Embryonic facial prominence (tissue), 1 donor: ENCODE data around the gene DPP9.
A peak's percentile ranks its signal among the peaks of the same experiment; 100 is the strongest.
"Not testable (repeated sequence)": the region's sequence is repeated elsewhere in the genome, so short reads cannot be mapped to it uniquely, and the experiment has no call there.

Source experiments
- DNase-seq: peaks from one replicate; pipeline ENCODE4 v3.0.0-alpha.2; 2016; ENCODE audit errors: extremely low spot score

The DPP9 gene

DNA sequence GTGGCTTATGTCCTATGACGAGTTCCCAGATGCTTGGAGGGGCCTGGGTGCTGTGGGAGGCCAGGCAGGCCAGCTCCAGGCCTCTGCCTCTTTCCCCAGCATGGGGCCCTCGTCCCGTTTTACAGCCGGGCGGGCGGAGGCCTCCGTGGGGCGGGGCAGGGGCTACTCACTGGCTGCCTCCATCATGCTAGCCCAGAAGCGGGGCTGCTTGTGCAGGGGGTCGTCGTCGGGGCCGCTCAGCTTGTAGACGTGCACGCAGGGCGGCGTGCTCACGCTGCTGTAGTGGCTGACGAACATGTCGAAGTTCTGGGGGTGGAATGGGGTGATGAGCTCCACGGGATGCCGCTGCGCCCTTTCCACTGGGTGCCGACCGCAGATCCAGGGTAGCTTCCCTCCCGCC lies 35.1 kb downstream of the DPP9 start:
- DNase-seq = no peak

- no peak for DNase-seq
Observed at GRCh38 chr19:4687396-4687795, 36.2 kb downstream of the DPP9 start.

- DNase-seq = no peak
Observed at GRCh38 chr19:4686700-4687099, 36.9 kb downstream of the DPP9 start.

- no peak for DNase-seq
Observed at GRCh38 chr19:4684312-4685095, 39.1 kb downstream of the DPP9 start.

- DNase-seq = no peak
Observed at GRCh38 chr19:4682417-4683200, 41.0 kb downstream of the DPP9 start.

DNA sequence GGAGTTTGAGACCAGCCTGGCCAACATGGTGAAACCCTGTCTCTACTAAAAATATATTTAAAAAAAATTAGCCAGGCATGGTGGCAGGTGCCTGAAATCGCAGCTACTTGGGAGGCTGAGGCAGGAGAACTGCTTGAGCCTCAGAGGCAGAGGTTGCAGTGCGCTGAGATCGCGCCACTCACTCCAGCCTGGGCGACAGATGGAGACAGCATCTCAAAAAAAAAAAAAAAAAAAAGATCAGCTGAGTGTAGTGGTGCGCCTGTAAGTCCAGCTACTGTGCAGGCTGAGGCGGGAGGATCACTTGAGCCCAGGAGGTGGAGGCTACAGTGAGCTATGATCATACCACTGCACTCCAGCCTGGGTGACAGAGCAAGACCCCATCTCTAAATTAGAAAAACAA lies 43.6 kb downstream of the DPP9 start:
- DNase-seq = not testable (repeated sequence)

DNA sequence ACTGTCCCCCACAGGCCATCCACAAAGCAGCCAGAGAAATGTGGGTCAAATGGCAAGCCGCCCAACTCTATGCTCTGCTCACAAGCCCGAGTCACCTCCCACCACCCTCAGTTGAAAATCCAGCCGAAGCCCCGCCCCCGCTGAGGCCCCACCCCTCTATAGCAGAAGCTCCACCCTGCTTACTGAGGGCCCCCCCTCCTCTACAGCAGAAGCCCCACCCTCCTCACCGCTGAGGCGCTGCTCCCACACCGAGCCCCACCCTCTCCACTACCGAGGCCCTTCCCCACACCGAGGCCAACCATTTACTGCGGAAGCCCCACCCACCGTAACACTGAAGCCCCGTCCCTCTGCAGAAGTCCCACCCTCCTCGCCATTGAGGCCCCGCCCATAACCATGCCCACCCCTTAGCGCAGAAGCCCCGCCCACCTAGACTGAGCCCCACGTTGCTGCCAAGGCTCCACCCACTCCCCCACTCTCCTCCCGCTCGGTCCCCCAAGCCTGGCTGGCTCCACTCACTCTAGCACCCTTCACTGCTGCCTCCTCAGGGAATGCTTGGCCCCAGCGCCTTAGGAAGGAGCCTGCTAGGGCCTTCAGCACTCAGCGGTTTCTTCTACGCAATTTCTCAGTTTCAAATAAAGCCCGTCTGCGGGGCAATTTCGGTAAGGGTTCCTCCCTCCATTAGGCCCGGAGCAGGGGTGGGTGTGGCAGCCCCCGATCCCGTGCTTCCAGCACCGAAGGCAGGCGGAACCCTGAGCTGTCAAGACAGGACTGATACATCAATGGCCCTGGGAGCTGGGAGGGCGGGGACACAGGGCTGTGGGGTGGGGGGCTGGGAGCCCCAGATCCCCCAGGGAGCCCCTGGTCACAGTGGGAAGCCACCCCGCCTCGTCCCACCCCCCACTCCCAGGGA lies 44.5 kb downstream of the DPP9 start:
- no peak for DNase-seq

DNA sequence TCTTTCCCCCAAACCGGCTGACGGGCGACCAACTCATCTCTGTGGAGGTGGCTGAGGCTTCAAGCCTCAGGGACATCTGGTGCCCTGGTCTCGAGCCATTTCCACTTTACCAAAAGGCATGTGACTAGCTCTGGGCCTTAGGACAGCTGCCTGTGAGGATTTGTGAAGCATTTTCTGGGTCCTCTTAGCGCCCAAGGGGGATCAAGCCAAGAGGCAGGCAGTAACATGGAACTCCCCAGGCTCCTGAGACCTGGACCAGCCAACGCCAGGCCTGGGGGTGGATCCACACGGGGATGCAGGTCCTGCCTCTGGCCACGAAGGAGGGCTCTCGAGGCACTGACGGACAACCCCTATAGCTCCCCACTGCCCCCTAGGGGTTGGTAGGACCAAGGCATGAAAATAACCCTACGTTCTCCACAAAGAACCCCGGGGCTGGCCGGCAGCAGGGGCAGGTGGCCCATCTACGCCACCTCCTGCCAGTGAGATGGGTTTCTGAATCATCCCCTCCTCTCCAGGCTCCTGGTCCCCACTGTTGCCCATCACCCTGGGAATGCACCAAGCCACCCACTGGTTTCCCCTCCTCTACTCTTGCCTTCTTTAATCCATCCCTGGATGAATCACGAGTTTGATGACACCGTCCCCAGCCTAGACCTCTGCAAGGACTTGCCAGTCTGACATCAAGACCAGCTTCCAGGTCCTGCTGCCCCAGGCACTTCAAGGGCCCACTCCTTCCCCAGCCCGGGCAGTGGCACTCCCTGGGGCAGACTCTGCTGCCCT lies 46.5 kb downstream of the DPP9 start:
- no peak for DNase-seq

DNA sequence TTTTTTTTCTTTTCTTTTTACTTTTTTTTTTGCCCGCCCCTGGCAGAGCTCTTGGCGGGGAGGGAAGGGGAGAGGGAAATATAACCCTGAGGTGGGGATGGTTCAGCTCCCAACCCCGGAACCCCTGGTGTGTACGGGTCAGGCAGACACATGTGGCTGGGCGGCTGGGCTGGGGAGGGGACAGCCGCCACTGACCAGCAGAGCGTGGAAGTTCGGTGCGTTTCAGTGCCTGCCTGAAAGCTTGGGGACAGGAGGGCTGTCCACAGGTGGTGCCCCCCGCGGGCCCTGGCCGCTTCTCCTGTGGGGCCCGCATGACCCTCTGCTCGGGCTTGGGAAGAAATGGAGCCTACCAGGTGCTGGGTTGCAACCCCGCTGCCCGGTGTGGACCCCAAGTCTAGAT lies 48.3 kb downstream of the DPP9 start:
- DNase-seq = no peak

DNA sequence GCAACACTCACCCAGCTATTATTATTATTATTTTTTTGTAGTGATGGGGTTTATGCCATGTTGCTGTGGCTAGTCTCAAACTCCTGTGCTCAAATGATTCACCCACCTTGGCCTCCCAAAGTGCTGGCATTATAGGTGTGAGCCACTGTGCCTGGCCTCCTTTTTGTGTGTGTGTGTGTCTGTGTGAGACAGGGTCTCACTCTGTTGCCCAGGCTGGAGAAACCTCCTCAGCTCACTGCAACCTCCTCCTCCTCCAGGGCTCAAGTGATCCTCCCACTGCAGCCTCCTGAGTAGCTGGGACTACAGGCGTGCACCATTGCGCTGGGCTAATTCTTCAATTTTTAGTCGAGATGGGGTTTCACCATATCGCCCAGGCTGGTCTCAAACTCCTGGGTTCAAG lies 49.9 kb downstream of the DPP9 start:
- no peak for DNase-seq

GRCh38 chr19:4673216-4673615 lies 50.4 kb downstream of the DPP9 start:
- no peak for DNase-seq

DNA sequence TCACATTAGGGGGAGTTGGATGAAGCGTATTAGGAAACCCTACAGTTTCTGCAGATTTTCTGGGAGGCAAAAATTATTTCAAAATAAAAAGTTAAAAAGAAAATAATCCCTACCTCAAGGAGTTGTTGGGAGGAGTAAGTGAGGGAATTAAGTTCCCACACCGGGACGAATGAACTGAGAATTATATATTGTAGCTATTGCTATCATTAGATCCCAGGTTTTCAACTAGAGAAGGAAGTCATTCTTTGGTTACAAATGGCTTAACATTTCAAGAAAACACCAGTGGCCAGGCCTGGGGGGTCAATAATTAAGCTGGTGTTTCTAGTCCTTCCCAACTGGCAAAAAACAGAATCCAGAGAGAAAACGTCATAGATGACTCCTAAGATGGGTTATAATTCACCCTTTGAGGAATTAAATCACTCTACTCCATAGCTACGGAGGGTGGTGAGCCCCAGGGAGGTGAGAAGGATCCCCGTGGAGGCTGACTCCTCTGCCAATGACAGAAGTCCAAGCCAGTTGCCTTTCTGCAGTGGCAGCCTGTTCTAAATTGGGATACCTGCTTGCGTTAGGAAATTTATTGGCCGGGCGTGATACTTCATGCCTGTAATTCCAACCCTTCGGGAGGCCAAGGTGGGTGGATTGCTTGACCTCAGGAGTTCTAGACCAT lies 52.3 kb downstream of the DPP9 start:
- no peak for DNase-seq

DNA sequence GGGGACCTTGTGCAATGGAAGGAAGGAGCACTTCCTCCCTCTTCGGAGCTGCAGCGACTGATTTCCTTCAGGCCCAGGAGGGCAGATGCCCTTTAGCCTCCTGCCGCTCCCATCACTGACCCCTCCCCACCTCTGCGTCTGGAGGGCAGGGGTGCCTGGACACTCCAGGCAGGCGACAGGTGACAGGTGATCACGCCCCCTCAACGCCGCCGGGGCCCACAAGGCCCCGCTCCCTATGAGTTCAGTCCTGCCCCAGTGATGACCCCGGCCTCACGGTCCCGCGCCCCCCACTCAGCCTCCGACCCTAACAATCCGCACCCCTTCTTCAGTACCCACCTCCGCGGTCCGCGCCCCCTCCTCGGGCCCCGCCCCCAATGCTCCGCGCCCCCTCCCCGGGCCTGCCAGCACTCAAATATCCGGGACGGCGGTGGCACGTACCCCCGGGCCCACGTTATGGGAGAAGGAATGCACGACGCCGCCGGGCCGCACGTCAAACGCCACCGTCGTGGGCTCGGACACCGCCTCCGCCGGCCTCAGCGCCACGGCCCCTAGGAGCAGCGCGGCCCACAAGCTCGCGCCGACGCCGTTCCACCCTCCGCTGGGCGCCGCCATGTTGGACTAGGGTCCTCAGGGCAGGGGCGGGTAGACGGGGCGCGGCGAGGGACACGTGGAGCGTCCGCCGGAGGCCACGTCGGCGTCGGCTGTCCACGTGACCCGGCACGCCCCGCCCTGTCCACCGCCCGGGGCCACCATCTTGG lies 53.7 kb downstream of the DPP9 start, which contains the start of gene MYDGF:
MYDGF (minus strand) TSS at position 620 of the 758 bp plus-strand sequence; CDS start at position 612, 8 bp downstream.
- DNase-seq = peak; percentile 68

DNA sequence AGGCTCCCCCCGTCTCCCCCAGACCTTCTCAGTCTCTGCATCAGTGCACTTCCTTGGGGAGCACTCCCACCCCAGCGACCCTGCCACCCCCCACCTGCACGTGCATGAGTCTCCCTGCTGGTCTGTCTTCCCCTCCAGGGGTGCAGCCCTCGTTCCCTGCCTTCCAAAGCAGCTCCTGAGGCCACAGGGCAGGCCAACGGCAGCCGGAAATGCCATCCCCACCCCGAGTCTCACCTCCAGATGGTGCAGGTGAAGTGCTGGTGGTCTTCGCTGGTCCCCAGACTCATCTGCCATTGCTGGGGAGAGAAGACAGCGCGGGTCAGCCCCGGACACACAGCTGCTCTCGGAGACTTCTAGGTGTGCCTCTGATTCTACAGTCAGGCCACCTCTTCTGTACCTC lies 59.0 kb downstream of the DPP9 start:
- DNase-seq = no peak

GRCh38 chr19:4662812-4663211 lies 60.8 kb downstream of the DPP9 start:
- no peak for DNase-seq

GRCh38 chr19:4662020-4662695 lies 61.5 kb downstream of the DPP9 start:
- no peak for DNase-seq

DNA sequence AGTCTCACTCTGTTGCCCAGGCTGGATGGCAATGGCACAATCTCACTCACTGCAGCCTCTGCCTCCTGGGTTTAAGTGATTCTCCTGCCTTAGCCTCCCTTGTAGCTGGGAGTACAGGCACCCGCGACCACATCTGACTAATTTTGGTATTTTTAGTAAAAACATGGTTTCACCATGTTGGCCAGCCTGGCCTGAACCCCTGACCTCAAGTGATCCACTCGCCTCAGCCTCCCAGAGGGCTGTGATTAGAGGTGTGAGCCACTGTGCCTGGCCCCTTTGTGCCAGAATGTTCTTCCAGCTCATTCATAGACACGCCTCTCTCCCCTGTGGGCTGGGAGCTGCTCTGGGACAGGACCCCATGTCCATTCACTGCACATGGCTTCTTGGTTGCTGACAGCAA lies 62.6 kb downstream of the DPP9 start:
- DNase-seq = no peak

DNA sequence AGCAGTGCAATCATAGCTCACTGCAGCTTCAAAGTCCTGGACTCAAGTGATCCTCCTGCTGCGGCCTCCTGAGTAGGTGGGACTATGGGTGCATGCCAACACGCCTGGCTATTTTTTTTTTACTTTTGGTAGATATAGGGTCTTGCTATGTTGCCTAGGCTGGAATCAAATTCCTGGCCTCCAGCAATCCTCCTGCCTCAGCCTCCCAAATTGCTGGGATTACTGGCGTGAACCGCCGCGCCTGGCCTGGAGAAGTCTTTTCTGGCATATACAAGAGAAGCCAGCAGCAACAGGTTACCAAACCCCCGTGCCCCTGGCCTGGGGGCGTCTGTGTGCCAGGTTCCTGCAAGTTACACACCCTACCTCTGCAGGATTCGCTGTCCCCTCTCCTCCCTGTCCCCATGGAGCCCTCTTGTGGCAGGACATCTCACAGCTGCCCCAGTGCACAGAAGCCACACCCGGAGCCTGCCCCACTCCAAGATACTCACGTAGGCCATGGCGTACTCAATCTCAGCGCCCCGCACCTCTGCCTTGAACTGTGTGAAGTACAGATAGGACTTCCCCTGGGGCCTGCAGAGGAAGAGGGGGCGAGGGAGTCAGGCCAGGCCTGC lies 63.4 kb downstream of the DPP9 start:
- DNase-seq = no peak

DNA sequence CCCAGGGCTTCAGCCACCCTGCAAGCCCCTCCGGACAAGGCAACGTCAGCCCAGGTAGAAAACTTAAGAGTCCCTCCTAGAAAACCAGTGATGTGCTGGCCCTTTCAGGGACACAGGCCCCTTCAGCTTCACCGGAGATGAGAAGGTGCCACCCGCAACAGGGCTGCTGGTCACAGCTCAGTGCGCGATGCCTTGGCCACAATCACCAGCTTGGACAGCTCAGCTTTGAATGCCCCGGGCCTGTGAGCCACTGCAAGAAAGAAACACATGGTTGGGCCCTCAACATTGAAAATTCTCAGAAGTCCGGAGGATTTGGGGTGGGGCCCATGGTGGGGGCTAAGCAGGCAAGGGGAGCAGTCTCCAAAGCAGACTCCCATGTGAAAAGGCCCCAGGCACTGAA lies 65.8 kb downstream of the DPP9 start:
- DNase-seq = no peak
